ENCODE measurements around the gene RBM44.
"Not testable (repeated sequence)": the region's sequence is repeated elsewhere in the genome, so short reads cannot be mapped to it uniquely, and the experiment has no call there.

- TF ChIP-seq, protein P1, sequence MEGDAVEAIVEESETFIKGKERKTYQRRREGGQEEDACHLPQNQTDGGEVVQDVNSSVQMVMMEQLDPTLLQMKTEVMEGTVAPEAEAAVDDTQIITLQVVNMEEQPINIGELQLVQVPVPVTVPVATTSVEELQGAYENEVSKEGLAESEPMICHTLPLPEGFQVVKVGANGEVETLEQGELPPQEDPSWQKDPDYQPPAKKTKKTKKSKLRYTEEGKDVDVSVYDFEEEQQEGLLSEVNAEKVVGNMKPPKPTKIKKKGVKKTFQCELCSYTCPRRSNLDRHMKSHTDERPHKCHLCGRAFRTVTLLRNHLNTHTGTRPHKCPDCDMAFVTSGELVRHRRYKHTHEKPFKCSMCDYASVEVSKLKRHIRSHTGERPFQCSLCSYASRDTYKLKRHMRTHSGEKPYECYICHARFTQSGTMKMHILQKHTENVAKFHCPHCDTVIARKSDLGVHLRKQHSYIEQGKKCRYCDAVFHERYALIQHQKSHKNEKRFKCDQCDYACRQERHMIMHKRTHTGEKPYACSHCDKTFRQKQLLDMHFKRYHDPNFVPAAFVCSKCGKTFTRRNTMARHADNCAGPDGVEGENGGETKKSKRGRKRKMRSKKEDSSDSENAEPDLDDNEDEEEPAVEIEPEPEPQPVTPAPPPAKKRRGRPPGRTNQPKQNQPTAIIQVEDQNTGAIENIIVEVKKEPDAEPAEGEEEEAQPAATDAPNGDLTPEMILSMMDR (IDR thresholded peaks at IDR 0.05; ENCODE audit: poor library complexity) = not testable (repeated sequence)
- not testable (repeated sequence) for TF ChIP-seq EZH2 (IDR thresholded peaks at IDR 0.05; ENCODE audit: borderline replicate concordance)
Observed at GRCh38 chr2:237762291-237763182, 36.0 kb upstream of the RBM44 start.
